Urinary bladder (tissue), 4 donors: Measurements from ENCODE around the gene ABI2. TPM values are rescaled to one million over a fixed set of nuclear protein-coding genes. Genes with fewer than 3 reads are reported as not detected.
"Not testable (repeated sequence)": the region's sequence is repeated elsewhere in the genome, so short reads cannot be mapped to it uniquely, and the experiment has no call there.

Experiments used
- DNase-seq: peaks from one replicate; pipeline ENCODE4 v3.0.0-alpha.2; 2015; ENCODE audit errors: extremely low spot score
- H3K27ac ChIP-seq: one replicate; pipeline ENCODE4 v1.5.1; 2013; ENCODE audit warnings: low read depth, mild to moderate bottlenecking, moderate library complexity
- H3K36me3 ChIP-seq: one replicate; pipeline ENCODE4 v1.6.1; 2013; ENCODE audit warnings: mild to moderate bottlenecking, moderate library complexity; ENCODE audit not compliant: insufficient read depth
- H3K4me1 ChIP-seq: one replicate; pipeline ENCODE4 v1.6.1; 2013; ENCODE audit warnings: mild to moderate bottlenecking, moderate library complexity; ENCODE audit not compliant: insufficient read depth
- H3K4me3 ChIP-seq: one replicate; pipeline ENCODE4 v1.5.1; 2013; ENCODE audit warnings: low read depth, low read length
- whole genome bisulfite sequencing: extraction: QIAGEN DNeasy Blood & Tissue Kit; methylation state at CpG from one replicate; pipeline ENCODE4 v1.1.7; 2013; 5-methylcytosine and 5-hydroxymethylcytosine counted together
- polyA plus RNA-seq: library from polyadenylated mRNA; stranded (reverse); fragments of 200-250 nt; gene quantifications from one replicate; pipeline ENCODE4 v1.2.3, GENCODE V29; 2013
- total RNA-seq: library from RNA; depleted of rRNA; stranded (reverse); fragments of >200 nt; gene quantifications from one replicate; pipeline ENCODE4 v1.2.3, GENCODE V29; 2014
- donor health status: healthy with polysubstance abuse.
- donor health status: healthy.

ABI2 gene
- total RNA-seq: 55.0 TPM
- 35.9 TPM for polyA plus RNA-seq

- Histone ChIP-seq H3K4me3 (peak within 1 kb of the TSS; percentile 81), H3K4me1 (no peaks in the 10 kb centered on the region), H3K27ac (peak within 1 kb of the TSS; percentile 74), H3K36me3 (no peaks in the 10 kb centered on the region)
- peak; percentile 77 for DNase-seq
- under 1% methylated on average over 98 of the region's 98 CpGs for WGBS
These were observed at the start of gene ABI2 for GRCh38 chr2:203327901-203328759. Gene ABI2 (plus strand): TSS chr2:203328394. CDS start chr2:203328515, 121 bp downstream.

- H3K36me3 ChIP-seq: peaks cover 11% of the 10 kb centered on the region
- no peak for DNase-seq
- H3K4me1 ChIP-seq: no peaks in the 10 kb centered on the region
- H3K27ac ChIP-seq: no peak overlapping the region
- no peak overlapping the region for H3K4me3 ChIP-seq
These were observed 48.9 kb upstream of the ABI2 start for GRCh38 chr2:203279288-203279687.

GRCh38 chr2:203280428-203281064 lies 47.6 kb upstream of the ABI2 start:
- peaks cover 9% of the 10 kb centered on the region for H3K36me3 ChIP-seq
- 84% methylated on average over 6 of the region's 6 CpGs for WGBS
- DNase-seq: no peak
- H3K27ac ChIP-seq: no peak overlapping the region
- H3K4me3 ChIP-seq: no peak overlapping the region
- H3K4me1 ChIP-seq: no peaks in the 10 kb centered on the region

- DNase-seq: no peak
- H3K27ac ChIP-seq: no peak overlapping the region
- WGBS: 96% methylated on average over 7 of the region's 7 CpGs
- no peaks in the 10 kb centered on the region for H3K4me1 ChIP-seq
- no peak overlapping the region for H3K4me3 ChIP-seq
- peaks cover 9% of the 10 kb centered on the region for H3K36me3 ChIP-seq
These were observed 46.1 kb upstream of the ABI2 start for GRCh38 chr2:203282101-203282500.

GRCh38 chr2:203286532-203286931 lies 41.7 kb upstream of the ABI2 start:
- Histone ChIP-seq H3K4me1 (no peaks in the 10 kb centered on the region), H3K4me3 (no peak overlapping the region), H3K36me3 (peaks cover 3% of the 10 kb centered on the region), H3K27ac (no peak overlapping the region)
- DNase-seq: no peak
- WGBS: 95% methylated on average over 2 of the region's 2 CpGs

- Histone ChIP-seq H3K4me3 (no peak overlapping the region), H3K4me1 (no peaks in the 10 kb centered on the region), H3K36me3 (peaks cover 3% of the 10 kb centered on the region), H3K27ac (no peak overlapping the region)
- no peak for DNase-seq
- WGBS: 87% methylated on average over 3 of the region's 3 CpGs
These were observed 26.5 kb upstream of the ABI2 start for GRCh38 chr2:203301667-203302066.

GRCh38 chr2:203302586-203302985 lies 25.6 kb upstream of the ABI2 start:
- not testable (repeated sequence) for H3K36me3 ChIP-seq, H3K4me3 ChIP-seq, H3K27ac ChIP-seq, DNase-seq, H3K4me1 ChIP-seq
- WGBS: 95% methylated on average over 8 of the region's 8 CpGs

- H3K4me1 ChIP-seq: no peaks in the 10 kb centered on the region
- H3K36me3 ChIP-seq: no peaks in the 10 kb centered on the region
- no peak overlapping the region for H3K27ac ChIP-seq
- no peak overlapping the region for H3K4me3 ChIP-seq
- 93% methylated on average over 3 of the region's 3 CpGs for WGBS
- no peak for DNase-seq
These were observed 17.3 kb upstream of the ABI2 start for GRCh38 chr2:203310688-203311436.

GRCh38 chr2:203326356-203326755 lies 1.8 kb upstream of the ABI2 start:
- H3K36me3 ChIP-seq: no peaks in the 10 kb centered on the region
- no peaks in the 10 kb centered on the region for H3K4me1 ChIP-seq
- no peak overlapping the region for H3K27ac ChIP-seq
- H3K4me3 ChIP-seq: no peak overlapping the region
- DNase-seq: no peak
- 97% methylated on average over 1 of the region's 1 CpG for WGBS

GRCh38 chr2:203327582-203327900 lies 653 bp upstream of the ABI2 start:
- Histone ChIP-seq H3K27ac (peak overlapping the region; percentile 30), H3K4me1 (no peaks in the 10 kb centered on the region), H3K4me3 (peak overlapping the region; percentile 81), H3K36me3 (no peaks in the 10 kb centered on the region)
- WGBS: 10% methylated on average over 7 of the region's 7 CpGs
- DNase-seq: no peak

- peak; percentile 18 for DNase-seq
- WGBS: under 1% methylated on average over 31 of the region's 31 CpGs
These were observed 756 bp downstream of the ABI2 start for GRCh38 chr2:203328760-203329540.

GRCh38 chr2:203330434-203330833 lies 2.2 kb downstream of the ABI2 start:
- Histone ChIP-seq H3K36me3 (no peaks in the 10 kb centered on the region), H3K4me1 (no peaks in the 10 kb centered on the region), H3K27ac (no peak overlapping the region), H3K4me3 (no peak overlapping the region)
- no peak for DNase-seq

More at GRCh38 chr2:203328760-203329540, 756 bp downstream of the ABI2 start:
- H3K4me3 ChIP-seq: peak overlapping the region; percentile 81
- no peaks in the 10 kb centered on the region for H3K4me1 ChIP-seq
- H3K36me3 ChIP-seq: no peaks in the 10 kb centered on the region
- H3K27ac ChIP-seq: peak overlapping the region; percentile 74

- DNase-seq: no peak
- Histone ChIP-seq H3K4me1 (no peaks in the 10 kb centered on the region), H3K27ac (no peak overlapping the region), H3K36me3 (no peaks in the 10 kb centered on the region), H3K4me3 (no peak overlapping the region)
- WGBS: 83% methylated on average over 4 of the region's 4 CpGs
These were observed 10.1 kb downstream of the ABI2 start for GRCh38 chr2:203338322-203338721.
